Measurements from ENCODE around the gene WDFY3. TPM values are rescaled to one million over a fixed set of nuclear protein-coding genes. Genes with fewer than 3 reads are reported as not detected.

Gene WDFY3
- total RNA-seq, 1 experiment from 2014 or later = 39.9 TPM

DNA sequence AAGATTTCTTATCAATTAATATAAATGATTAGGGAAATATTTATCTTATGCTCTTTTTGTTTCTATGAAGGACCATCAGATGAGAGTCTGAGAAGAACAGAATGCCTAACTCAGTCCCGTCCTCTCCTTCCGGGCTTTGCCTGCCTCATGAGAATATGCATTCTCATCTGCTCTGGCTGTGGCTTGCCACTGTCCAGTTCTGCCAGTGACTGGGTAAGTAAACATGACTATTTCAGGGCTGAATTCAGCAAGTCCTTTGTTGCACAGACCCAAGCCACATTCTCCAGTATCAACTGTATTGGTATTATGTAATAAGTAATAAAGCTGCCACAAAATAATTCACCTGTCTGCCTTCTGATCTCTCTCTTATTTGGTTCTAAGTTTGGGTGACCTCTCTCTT, 110.7 kb downstream of the WDFY3 start:
- no peak overlapping the region for H2AFZ ChIP-seq (ENCODE audit: low read depth, low read length, poor library complexity, severe bottlenecking)
- intact Hi-C loops (cut with micrococcal nuclease) = no loop called here
- CTCF ChIA-PET = no interaction called here
- no peak overlapping the region for H3K4me2 ChIP-seq (ENCODE audit: low read length)
- RAD21 ChIA-PET (ENCODE audit: low non-redundant PET in 1 of 2, low total read pairs in 2 of 2, uncharacterized antibody in 2 of 2, unreplicated experiment in 2 of 2) = no interaction called here
- no peaks in the 10 kb centered on the region for H4K20me1 ChIP-seq (ENCODE audit: insufficient read depth)
- no peak overlapping the region for H3K27ac ChIP-seq (ENCODE audit: low read depth, low read length)
- H3K36me3 ChIP-seq (ENCODE audit: control insufficient read depth in 1 of 2, insufficient read depth in 2 of 2, low read length in 2 of 2) = no peaks in the 10 kb centered on the region
- TF ChIP-seq EZH2phosphoT487 (IDR thresholded peaks at IDR 0.05; ENCODE audit: borderline replicate concordance) (no peak), POLR2A (IDR thresholded peaks at IDR 0.05; ENCODE audit: borderline replicate concordance, extremely low read depth, insufficient read depth, insufficient read length) (no peak), POLR2AphosphoS5 (IDR thresholded peaks at IDR 0.05; ENCODE audit: low read depth, low read length) (no peak), ZFX (IDR thresholded peaks at IDR 0.05) (no peak), RAD21 (IDR thresholded peaks at IDR 0.05; ENCODE audit: low read depth) (no peak), ZBTB33 (IDR thresholded peaks at IDR 0.05; ENCODE audit: extremely low read depth, insufficient replicate concordance, low read length) (no peak), TCF7L2 (IDR thresholded peaks at IDR 0.05; ENCODE audit: borderline replicate concordance, extremely low read depth, insufficient read depth, insufficient read length) (no peak), SIN3A (IDR thresholded peaks at IDR 0.05; ENCODE audit: low read depth) (no peak), EGR1 (IDR thresholded peaks at IDR 0.05; ENCODE audit: low read depth) (no peak), YY1 (IDR thresholded peaks at IDR 0.05; ENCODE audit: extremely low read depth, insufficient replicate concordance, low read depth, low read length) (no peak), CEBPB (IDR thresholded peaks at IDR 0.05; ENCODE audit: low read depth) (no peak), ATF3 (IDR thresholded peaks at IDR 0.05) (no peak), FOSL1 (IDR thresholded peaks at IDR 0.05; ENCODE audit: low read depth) (no peak), ZNF274 (IDR thresholded peaks at IDR 0.05; ENCODE audit: low read depth, low read length) (no peak), ELF1 (IDR thresholded peaks at IDR 0.05; ENCODE audit: borderline replicate concordance, low read depth) (no peak), SP1 (IDR thresholded peaks at IDR 0.05; ENCODE audit: low read depth) (no peak), JUND (IDR thresholded peaks at IDR 0.05) (no peak)
- TF ChIP-seq, protein P1, sequence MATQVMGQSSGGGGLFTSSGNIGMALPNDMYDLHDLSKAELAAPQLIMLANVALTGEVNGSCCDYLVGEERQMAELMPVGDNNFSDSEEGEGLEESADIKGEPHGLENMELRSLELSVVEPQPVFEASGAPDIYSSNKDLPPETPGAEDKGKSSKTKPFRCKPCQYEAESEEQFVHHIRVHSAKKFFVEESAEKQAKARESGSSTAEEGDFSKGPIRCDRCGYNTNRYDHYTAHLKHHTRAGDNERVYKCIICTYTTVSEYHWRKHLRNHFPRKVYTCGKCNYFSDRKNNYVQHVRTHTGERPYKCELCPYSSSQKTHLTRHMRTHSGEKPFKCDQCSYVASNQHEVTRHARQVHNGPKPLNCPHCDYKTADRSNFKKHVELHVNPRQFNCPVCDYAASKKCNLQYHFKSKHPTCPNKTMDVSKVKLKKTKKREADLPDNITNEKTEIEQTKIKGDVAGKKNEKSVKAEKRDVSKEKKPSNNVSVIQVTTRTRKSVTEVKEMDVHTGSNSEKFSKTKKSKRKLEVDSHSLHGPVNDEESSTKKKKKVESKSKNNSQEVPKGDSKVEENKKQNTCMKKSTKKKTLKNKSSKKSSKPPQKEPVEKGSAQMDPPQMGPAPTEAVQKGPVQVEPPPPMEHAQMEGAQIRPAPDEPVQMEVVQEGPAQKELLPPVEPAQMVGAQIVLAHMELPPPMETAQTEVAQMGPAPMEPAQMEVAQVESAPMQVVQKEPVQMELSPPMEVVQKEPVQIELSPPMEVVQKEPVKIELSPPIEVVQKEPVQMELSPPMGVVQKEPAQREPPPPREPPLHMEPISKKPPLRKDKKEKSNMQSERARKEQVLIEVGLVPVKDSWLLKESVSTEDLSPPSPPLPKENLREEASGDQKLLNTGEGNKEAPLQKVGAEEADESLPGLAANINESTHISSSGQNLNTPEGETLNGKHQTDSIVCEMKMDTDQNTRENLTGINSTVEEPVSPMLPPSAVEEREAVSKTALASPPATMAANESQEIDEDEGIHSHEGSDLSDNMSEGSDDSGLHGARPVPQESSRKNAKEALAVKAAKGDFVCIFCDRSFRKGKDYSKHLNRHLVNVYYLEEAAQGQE (IDR thresholded peaks at IDR 0.05; ENCODE audit: low read depth) = no peak
- TF ChIP-seq, protein P2, sequence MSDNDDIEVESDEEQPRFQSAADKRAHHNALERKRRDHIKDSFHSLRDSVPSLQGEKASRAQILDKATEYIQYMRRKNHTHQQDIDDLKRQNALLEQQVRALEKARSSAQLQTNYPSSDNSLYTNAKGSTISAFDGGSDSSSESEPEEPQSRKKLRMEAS (IDR thresholded peaks at IDR 0.05) = no peak
- no peaks in the 10 kb centered on the region for H3K27me3 ChIP-seq (ENCODE audit: insufficient read depth, low read length)
- H3K4me3 ChIP-seq (replicated peaks in 1 of 2; ENCODE audit: low read depth in 1 of 2, low read length in 2 of 2) = no peak overlapping the region
- no TSS peak for BruUV-seq (replicated peaks)
- H3K9ac ChIP-seq (ENCODE audit: low read length) = no peak overlapping the region
- H3K4me1 ChIP-seq (ENCODE audit: control insufficient read depth in 1 of 2, insufficient read depth in 2 of 2, low read length in 2 of 2) = peaks cover 6 to 8% of the 10 kb centered on the region in 2 experiments; a peak in 3 of 4 replicates
- ATAC-seq (no peak), DNase-seq (ENCODE audit: low read depth, low spot score) (no peak)
- POLR2A ChIA-PET = no interaction called here
- no peaks in the 10 kb centered on the region; the same call in 1 of the 2 replicates for H3K9me2 ChIP-seq (ENCODE audit: insufficient read depth)
- H3K79me2 ChIP-seq (ENCODE audit: insufficient read depth, low read length) = no peaks in the 10 kb centered on the region
- no peaks in the 10 kb centered on the region for H3K9me3 ChIP-seq (ENCODE audit: control insufficient read depth in 1 of 2, insufficient read depth in 1 of 2, low read depth in 1 of 2, low read length in 2 of 2)

Measured in HCT116 (cell line).